Measurements from ENCODE around the gene MAZ.

- TF ChIP-seq POLR2A (IDR thresholded peaks at IDR 0.05; ENCODE audit: low read depth, low read length) = no peak
- no peak for TF ChIP-seq POLR2AphosphoS5 (IDR thresholded peaks at IDR 0.05; ENCODE audit: low read depth, low read length)
- TF ChIP-seq TAF1 (IDR thresholded peaks at IDR 0.05; ENCODE audit: borderline replicate concordance, low read depth, low read length) = no peak
Measured at GRCh38 chr16:29821643-29822115, 15.3 kb downstream of the MAZ start.

Measured in GM12892 (cell line).